GM12865 (cell line): ENCODE data around the gene ZNF530.

Experiments used
- DNase-seq: peaks from one replicate; pipeline ENCODE4 v3.0.0; 2010; ENCODE audit warnings: low read depth
- H3K4me3 ChIP-seq: 2 replicates; pipeline ENCODE4 v1.5.1; 2011; ENCODE audit warnings: mild to moderate bottlenecking, low read depth, low read length, control low read depth
- TF ChIP-seq, protein P1 (sequence below): IDR thresholded peaks from 2 replicates; pipeline ENCODE4 v1.5.1; 2011; ENCODE audit warnings: low read length, control low read depth, low read depth, inconsistent platforms; ENCODE audit not compliant: insufficient read depth; ENCODE audit errors: missing control alignments

The ZNF530 gene

GRCh38 chr19:57578487-57579205 is 21.0 kb upstream of the ZNF530 start, which contains the start of gene ZNF416:
TSS of gene ZNF416 (minus strand) at chr19:57578911. CDS start at chr19:57578704, 207 bp downstream.
- DNase-seq, result peak; percentile 99
- peak within 1 kb of the TSS; percentile 97 for H3K4me3 ChIP-seq
- TF ChIP-seq, protein P1, sequence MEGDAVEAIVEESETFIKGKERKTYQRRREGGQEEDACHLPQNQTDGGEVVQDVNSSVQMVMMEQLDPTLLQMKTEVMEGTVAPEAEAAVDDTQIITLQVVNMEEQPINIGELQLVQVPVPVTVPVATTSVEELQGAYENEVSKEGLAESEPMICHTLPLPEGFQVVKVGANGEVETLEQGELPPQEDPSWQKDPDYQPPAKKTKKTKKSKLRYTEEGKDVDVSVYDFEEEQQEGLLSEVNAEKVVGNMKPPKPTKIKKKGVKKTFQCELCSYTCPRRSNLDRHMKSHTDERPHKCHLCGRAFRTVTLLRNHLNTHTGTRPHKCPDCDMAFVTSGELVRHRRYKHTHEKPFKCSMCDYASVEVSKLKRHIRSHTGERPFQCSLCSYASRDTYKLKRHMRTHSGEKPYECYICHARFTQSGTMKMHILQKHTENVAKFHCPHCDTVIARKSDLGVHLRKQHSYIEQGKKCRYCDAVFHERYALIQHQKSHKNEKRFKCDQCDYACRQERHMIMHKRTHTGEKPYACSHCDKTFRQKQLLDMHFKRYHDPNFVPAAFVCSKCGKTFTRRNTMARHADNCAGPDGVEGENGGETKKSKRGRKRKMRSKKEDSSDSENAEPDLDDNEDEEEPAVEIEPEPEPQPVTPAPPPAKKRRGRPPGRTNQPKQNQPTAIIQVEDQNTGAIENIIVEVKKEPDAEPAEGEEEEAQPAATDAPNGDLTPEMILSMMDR, result peak; percentile 7

DNA sequence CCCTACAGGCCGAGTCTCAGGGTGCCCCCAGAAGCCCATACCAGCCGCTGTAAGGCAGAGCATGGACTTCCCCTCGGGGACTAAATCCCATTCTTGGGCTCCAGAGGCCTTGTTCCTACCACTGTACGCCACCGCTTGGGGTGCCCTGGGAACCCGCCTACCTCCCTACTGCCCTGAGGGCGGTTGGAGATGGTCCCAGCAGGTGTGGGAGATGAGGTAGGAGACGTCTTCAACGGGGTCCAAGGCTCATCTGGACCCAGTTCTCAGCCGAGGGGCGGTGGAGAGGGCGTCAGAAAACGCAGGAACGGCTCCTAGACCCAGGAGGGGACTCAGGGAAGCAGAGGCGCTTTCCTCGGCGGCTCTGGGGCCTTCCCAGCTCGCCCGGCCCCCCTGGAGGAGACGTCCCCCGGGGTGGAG is 16.6 kb upstream of the ZNF530 start:
- TF ChIP-seq, protein P1, result no peak
- no peak overlapping the region; the same call in 1 of the 2 replicates for H3K4me3 ChIP-seq
- DNase-seq, result no peak

DNA sequence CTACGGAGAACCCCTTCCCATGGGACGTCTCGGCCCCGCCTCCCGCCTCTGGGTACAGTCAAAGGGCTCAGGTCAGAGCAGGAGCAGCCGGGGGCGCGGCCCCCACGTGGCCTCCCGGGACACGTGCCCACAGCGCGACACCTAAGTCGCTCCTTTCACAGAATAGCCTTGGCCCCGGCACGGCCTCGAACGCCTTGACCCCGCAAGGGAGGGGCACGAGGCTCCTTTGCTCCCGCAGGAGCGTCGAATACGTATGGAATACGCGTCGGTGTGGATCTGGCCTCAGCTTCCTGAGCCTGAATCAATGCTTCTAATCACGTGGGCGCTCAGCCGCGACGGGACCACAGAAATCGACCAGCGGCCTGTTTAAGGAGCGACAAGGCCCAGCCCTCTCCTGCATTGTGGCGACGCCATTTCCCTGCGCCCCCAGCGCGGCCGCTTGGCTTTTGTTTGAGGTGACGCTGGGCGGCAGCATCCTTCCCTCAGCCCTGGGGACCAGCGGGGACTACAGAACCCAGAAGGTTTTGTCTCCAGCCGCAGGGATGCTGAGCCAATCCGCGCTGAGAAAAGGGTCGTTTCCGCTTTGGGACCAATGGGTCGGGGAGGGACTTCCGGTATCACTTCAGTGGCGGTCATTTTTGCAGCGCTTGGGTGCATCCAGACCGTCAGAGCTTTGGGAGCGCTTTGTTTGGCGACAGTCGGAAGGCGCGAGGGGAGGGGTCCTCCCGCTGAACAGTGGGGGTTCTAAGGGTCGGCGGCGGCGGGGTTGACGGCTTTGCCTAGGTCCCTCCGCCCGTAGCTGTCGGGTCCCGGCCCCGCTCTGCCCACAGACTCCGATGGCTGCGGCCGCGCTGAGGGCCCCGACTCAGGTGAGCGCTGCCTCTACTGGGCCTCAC is 15.9 kb upstream of the ZNF530 start, which contains the start of gene ZIK1:
Gene ZIK1, plus strand, starts transcription at position 625 of the 896 bp plus-strand sequence. Its CDS starts 212 bp downstream, at position 837.
- peak; percentile 95 for DNase-seq
- peak within 1 kb of the TSS; percentile 71 for H3K4me3 ChIP-seq
- TF ChIP-seq, protein P1, result no peak

DNA sequence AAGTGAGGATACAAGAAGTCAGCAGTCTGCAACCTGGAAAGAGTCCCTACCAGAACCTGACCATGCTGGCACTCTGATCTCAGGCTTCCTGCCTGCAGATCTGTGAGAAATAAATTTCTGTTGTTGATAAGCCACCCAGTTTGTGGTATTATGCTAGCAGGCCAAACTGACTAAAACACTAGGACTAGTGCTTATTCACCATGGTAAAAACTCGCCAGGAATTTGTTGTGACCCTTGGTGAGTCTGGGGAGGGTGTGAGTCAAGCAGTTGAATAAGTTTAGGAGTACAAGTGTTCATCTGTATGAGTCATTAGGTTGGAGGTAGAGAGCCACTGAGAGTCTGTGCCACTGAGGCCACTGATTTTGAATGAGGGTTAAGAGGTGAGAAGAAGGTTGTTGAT is 12.2 kb upstream of the ZNF530 start:
- TF ChIP-seq, protein P1, result no peak
- no peak for DNase-seq
- no peak overlapping the region for H3K4me3 ChIP-seq

GRCh38 chr19:57599377-57599760 is 316 bp upstream of the ZNF530 start:
- peak overlapping the region; percentile 87 for H3K4me3 ChIP-seq
- TF ChIP-seq, protein P1, result no peak
- no peak for DNase-seq

- TF ChIP-seq, protein P1, result no peak
- no peak overlapping the region for H3K4me3 ChIP-seq
- no peak for DNase-seq
These were observed 7.2 kb downstream of the ZNF530 start for GRCh38 chr19:57606931-57607330.
